Upper lobe of right lung (tissue), 1 donor: ENCODE results near the gene PNPLA3. TPM values are rescaled to one million over a fixed set of nuclear protein-coding genes. Genes with fewer than 3 reads are reported as not detected.

Source experiments
- ATAC-seq: fragments of 200-7000 bp; cut with Tn5 transposase; one replicate; pipeline ENCODE4 v1.9.1; 2020; ENCODE audit warnings: mild to moderate bottlenecking, moderate library complexity
- DNase-seq: peaks from one replicate; pipeline ENCODE4 v3.0.0-alpha.2; 2020
- H3K27ac ChIP-seq: fragments of 200-600 bp; one replicate; pipeline ENCODE4 v1.8.0; 2022
- H3K27me3 ChIP-seq: fragments of 200-600 bp; one replicate; pipeline ENCODE4 v1.8.0; 2022; ENCODE audit warnings: mild to moderate bottlenecking
- H3K36me3 ChIP-seq: fragments of 200-600 bp; one replicate; pipeline ENCODE4 v1.8.0; 2022
- H3K4me1 ChIP-seq: fragments of 200-600 bp; one replicate; pipeline ENCODE4 v1.8.0; 2022
- H3K4me3 ChIP-seq: fragments of 200-600 bp; one replicate; pipeline ENCODE4 v1.8.0; 2022; ENCODE audit warnings: mild to moderate bottlenecking
- H3K9me3 ChIP-seq: fragments of 200-600 bp; one replicate; pipeline ENCODE4 v1.8.0; 2022
- intact Hi-C: fragments of 100-400 bp; cut with DNase I; formaldehyde crosslinking; loops from one replicate; pipeline ENCODE4 v1.11.0; 2022
- total RNA-seq: library from RNA; stranded (reverse); fragmentation: NEBNext Ultra II Directional; extraction: Animal tissue kit (Norgen Biotek cat#: 25700); gene quantifications from one replicate; pipeline ENCODE4 v1.2.1, GENCODE V29; 2021
- TF ChIP-seq, protein P1 (sequence below): fragments of 200-600 bp; IDR thresholded peaks from one replicate; pipeline ENCODE4 v1.8.0; 2022; ENCODE audit warnings: antibody characterized with exemption
- donor health status: DM: no; HTN: yes; CAD: no; lungs with severe emphysema.

Gene PNPLA3
- total RNA-seq, 1 donor from 2014 or later: 3.7 TPM

DNA sequence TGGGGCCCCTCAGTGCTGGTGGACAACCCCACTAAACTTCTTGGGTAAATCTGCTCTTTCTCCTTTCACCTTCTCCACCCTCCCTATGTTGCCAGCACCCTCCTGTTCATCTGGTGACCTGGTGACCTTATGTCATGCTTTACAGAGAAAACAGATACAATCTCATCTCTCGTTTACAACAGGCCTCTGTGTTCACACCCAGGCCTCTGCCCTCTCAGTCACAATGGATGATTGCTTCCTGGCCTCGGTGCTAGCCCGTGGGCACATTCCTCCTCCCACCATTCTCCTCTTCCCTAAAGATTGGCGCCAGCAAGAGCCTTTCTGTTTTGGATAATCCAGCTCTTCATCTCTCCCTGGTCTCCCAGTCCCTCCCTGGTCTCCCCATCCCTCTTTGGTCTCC lies 12.3 kb upstream of the PNPLA3 start:
- H3K36me3 ChIP-seq: no peaks in the 10 kb centered on the region
- TF ChIP-seq, protein P1, sequence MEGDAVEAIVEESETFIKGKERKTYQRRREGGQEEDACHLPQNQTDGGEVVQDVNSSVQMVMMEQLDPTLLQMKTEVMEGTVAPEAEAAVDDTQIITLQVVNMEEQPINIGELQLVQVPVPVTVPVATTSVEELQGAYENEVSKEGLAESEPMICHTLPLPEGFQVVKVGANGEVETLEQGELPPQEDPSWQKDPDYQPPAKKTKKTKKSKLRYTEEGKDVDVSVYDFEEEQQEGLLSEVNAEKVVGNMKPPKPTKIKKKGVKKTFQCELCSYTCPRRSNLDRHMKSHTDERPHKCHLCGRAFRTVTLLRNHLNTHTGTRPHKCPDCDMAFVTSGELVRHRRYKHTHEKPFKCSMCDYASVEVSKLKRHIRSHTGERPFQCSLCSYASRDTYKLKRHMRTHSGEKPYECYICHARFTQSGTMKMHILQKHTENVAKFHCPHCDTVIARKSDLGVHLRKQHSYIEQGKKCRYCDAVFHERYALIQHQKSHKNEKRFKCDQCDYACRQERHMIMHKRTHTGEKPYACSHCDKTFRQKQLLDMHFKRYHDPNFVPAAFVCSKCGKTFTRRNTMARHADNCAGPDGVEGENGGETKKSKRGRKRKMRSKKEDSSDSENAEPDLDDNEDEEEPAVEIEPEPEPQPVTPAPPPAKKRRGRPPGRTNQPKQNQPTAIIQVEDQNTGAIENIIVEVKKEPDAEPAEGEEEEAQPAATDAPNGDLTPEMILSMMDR: no peak
- no peaks in the 10 kb centered on the region for H3K9me3 ChIP-seq
- H3K4me3 ChIP-seq: no peak overlapping the region
- ATAC-seq (no peak), DNase-seq (no peak)
- intact Hi-C loops: no loop called here
- H3K4me1 ChIP-seq: no peaks in the 10 kb centered on the region
- H3K27me3 ChIP-seq: peaks cover 6% of the 10 kb centered on the region
- no peak overlapping the region for H3K27ac ChIP-seq

DNA sequence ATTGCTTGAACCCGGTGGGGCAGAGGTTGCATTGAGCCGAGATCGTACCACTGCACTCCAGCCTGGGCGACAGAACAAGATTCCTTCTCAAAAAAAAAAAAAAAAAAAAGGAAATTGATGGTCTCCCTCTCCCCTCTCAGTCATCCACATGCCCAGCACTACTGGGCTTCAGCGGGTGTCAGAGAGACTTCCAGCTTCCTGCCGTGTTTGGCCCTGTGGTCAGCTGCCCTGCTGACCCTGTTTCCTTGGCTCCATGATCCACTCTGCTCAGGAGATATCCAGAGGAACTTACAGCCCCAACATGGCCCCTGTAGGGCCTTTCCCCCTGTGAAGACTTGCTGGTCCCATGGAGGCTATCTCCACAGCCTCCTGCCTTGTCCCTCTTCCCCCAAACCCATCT lies 6.1 kb upstream of the PNPLA3 start:
- ATAC-seq (peak; percentile 59), DNase-seq (no peak)
- H3K27me3 ChIP-seq: peaks cover 32% of the 10 kb centered on the region
- H3K4me1 ChIP-seq: no peaks in the 10 kb centered on the region
- H3K27ac ChIP-seq: no peak overlapping the region
- H3K36me3 ChIP-seq: no peaks in the 10 kb centered on the region
- intact Hi-C loops: no loop called here
- TF ChIP-seq, protein P1: no peak
- no peaks in the 10 kb centered on the region for H3K9me3 ChIP-seq
- no peak overlapping the region for H3K4me3 ChIP-seq

DNA sequence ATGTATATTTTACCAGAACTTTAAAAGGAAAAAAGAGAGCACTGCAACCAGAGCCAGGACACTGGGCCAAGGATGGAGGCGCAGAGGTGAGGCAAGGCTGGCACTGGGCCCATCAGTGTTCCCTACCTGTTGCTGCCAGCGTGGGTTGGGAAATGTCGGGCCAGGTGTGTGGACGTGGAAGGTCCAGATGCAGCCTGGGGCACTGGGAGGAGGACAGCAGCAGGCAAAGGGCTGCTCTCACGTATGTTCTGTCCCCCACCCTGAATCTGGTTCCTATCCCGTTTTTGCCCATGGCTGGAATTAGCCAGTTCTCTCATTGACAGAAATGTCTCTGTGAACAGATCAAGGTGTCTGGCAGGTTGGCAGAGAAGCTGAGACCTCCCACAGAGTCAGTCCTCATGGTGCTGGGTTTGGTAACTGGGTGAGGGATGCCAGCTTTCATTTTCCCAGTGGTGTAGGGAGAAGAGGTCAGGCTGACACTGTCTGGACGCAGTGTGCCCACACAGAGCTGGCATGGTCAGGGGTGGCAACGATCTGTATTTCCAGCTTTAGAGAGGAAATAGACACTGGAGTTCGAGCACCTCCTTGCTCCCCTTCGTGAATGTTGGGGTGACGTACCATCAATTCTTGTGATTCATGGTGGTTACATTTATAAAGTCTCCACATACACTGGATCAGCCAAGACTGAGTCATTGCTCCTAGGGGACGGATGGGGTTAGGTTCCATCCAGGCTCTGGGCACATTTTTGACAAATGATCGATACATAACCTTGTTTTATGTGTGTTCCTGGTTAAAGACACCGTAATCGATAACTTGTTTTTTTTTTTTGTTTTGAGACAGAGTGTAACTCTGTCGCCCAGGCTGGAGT lies 4.3 kb upstream of the PNPLA3 start:
- Histone ChIP-seq H3K36me3 (no peaks in the 10 kb centered on the region), H3K27me3 (peaks cover 35% of the 10 kb centered on the region), H3K4me3 (no peak overlapping the region), H3K27ac (no peak overlapping the region), H3K9me3 (no peaks in the 10 kb centered on the region), H3K4me1 (peaks cover 5% of the 10 kb centered on the region)
- intact Hi-C loops: no loop called here
- ATAC-seq (no peak), DNase-seq (no peak)
- TF ChIP-seq, protein P1: no peak

DNA sequence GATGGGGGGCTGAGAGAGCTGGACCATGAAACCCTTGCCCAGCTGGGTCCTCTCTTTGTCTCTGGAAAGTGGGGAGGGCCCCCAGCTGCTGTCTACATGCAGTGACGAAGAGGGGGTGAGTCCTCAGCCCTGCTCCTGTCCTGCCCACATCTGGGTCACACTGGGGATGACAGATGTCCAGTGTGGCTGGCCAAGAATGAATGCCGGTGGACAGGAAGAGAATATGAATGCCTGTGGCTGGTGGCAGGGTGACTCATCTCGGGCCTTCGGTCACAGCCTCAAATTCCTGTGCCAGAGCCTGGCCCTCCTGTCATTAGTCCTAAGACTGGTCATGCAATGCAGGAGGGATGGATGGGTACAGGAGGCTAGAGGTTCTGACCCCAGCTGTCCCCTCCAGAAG lies 2.2 kb upstream of the PNPLA3 start:
- TF ChIP-seq, protein P1: no peak
- intact Hi-C loops: no loop called here
- H3K4me3 ChIP-seq: no peak overlapping the region
- H3K27ac ChIP-seq: no peak overlapping the region
- ATAC-seq (no peak), DNase-seq (no peak)
- H3K27me3 ChIP-seq: peaks cover 44% of the 10 kb centered on the region
- H3K36me3 ChIP-seq: no peaks in the 10 kb centered on the region
- peaks cover 5% of the 10 kb centered on the region for H3K4me1 ChIP-seq
- no peaks in the 10 kb centered on the region for H3K9me3 ChIP-seq

DNA sequence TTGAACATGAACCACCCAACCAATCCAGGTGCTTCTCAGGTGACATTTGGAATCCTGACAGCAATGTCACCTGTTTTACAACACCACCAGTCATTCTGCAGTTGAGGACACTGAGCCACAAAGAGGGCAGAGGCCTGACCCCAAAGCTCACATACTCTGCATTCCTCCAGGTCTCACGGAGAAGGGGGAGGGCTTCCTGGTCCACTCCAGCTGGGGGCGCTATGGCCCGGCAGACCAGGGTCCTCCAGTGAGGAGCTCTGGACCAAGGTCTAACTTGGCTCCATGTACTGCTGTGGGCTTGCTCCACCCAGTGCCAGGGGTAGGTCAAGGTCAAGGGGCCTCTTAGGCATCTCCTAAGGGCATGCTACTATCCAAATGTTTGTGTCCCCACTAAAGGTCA lies 1.5 kb upstream of the PNPLA3 start:
- intact Hi-C loops: no loop called here
- H3K36me3 ChIP-seq: no peaks in the 10 kb centered on the region
- DNase-seq (no peak), ATAC-seq (no peak)
- H3K9me3 ChIP-seq: no peaks in the 10 kb centered on the region
- no peak overlapping the region for H3K4me3 ChIP-seq
- TF ChIP-seq, protein P1: no peak
- H3K4me1 ChIP-seq: peaks cover 5% of the 10 kb centered on the region
- H3K27ac ChIP-seq: no peak overlapping the region
- H3K27me3 ChIP-seq: peaks cover 38% of the 10 kb centered on the region
